ENCODE data around the gene ISLR2. TPM values are rescaled to one million over a fixed set of nuclear protein-coding genes. Genes with fewer than 3 reads are reported as not detected.

The ISLR2 gene
- total RNA-seq, 1 donor from 2014 or later: not detected

DNA sequence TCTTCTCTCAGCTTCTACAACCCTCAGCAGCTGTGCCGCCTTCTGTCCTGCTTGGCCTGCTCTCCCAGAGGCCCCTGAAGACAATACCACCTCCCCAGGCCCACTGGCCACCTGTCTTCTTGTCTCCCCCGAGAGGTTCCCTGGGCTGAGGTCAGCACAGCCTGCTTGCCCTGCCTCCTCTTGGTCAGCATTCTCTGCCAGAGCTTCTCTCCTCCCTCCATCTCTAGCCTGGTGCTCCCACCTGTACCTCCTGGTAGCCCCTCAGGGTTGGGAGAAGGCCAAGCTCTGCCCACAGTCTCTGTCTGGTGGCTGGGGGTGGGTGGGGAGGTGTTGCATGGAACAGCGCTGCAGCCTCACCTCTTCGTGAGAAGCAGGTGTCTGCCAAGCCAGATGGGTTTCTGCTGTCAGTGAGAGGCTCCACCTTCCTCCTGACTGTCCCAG, 37.5 kb downstream of the ISLR2 start:
- Histone ChIP-seq H3K4me1 (peaks cover 5% of the 10 kb centered on the region), H3K27ac (no peak overlapping the region), H3K36me3 (no peaks in the 10 kb centered on the region), H2AFZ (replicated peaks) (no peak overlapping the region), H4K20me1 (ENCODE audit: low read depth) (no peaks in the 10 kb centered on the region), H3K79me2 (ENCODE audit: low read depth) (no peaks in the 10 kb centered on the region), H3K9ac (no peak overlapping the region), H3F3A (ENCODE audit: low read depth) (no peaks in the 10 kb centered on the region), H3K4me3 (no peak overlapping the region), H3K9me3 (ENCODE audit: low read depth) (no peaks in the 10 kb centered on the region), H3K4me2 (no peak overlapping the region), H3K27me3 (no peaks in the 10 kb centered on the region)
- Mint-ChIP-seq H3K9me3 (peaks cover 3% of the 10 kb centered on the region), H3K36me3 (peaks cover 2% of the 10 kb centered on the region), H3K27me3 (ENCODE audit: insufficient read depth, low read depth) (peaks cover 13% of the 10 kb centered on the region), H3K4me1 (peaks cover 31% of the 10 kb centered on the region), H3K27ac (no peak overlapping the region), H3K4me3 (no peak overlapping the region)
- no peak for TF ChIP-seq EZH2 (IDR thresholded peaks at IDR 0.05)
- TF ChIP-seq EZH2phosphoT487 (IDR thresholded peaks at IDR 0.05): no peak
- TF ChIP-seq, protein P1, sequence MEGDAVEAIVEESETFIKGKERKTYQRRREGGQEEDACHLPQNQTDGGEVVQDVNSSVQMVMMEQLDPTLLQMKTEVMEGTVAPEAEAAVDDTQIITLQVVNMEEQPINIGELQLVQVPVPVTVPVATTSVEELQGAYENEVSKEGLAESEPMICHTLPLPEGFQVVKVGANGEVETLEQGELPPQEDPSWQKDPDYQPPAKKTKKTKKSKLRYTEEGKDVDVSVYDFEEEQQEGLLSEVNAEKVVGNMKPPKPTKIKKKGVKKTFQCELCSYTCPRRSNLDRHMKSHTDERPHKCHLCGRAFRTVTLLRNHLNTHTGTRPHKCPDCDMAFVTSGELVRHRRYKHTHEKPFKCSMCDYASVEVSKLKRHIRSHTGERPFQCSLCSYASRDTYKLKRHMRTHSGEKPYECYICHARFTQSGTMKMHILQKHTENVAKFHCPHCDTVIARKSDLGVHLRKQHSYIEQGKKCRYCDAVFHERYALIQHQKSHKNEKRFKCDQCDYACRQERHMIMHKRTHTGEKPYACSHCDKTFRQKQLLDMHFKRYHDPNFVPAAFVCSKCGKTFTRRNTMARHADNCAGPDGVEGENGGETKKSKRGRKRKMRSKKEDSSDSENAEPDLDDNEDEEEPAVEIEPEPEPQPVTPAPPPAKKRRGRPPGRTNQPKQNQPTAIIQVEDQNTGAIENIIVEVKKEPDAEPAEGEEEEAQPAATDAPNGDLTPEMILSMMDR (IDR thresholded peaks at IDR 0.05): no peak
- DNase-seq (ENCODE audit: low spot score): no peak

GRCh38 chr15:74168711-74169126, 38.3 kb downstream of the ISLR2 start:
- Histone ChIP-seq H3K27me3 (no peaks in the 10 kb centered on the region), H3K9ac (no peak overlapping the region), H3K27ac (no peak overlapping the region), H3K4me1 (peaks cover 13% of the 10 kb centered on the region), H2AFZ (replicated peaks) (no peak overlapping the region), H3K79me2 (ENCODE audit: low read depth) (no peaks in the 10 kb centered on the region), H3K9me3 (ENCODE audit: low read depth) (no peaks in the 10 kb centered on the region), H3K4me3 (no peak overlapping the region), H3K4me2 (no peak overlapping the region), H3K36me3 (no peaks in the 10 kb centered on the region), H4K20me1 (ENCODE audit: low read depth) (no peaks in the 10 kb centered on the region), H3F3A (ENCODE audit: low read depth) (peaks cover 6% of the 10 kb centered on the region)
- TF ChIP-seq, protein P1 (IDR thresholded peaks at IDR 0.05): no peak
- TF ChIP-seq EZH2 (IDR thresholded peaks at IDR 0.05): no peak
- no peak for TF ChIP-seq EZH2phosphoT487 (IDR thresholded peaks at IDR 0.05)
- Mint-ChIP-seq H3K9me3 (peaks cover 3% of the 10 kb centered on the region), H3K36me3 (peaks cover 2% of the 10 kb centered on the region), H3K4me3 (no peak overlapping the region), H3K27ac (peak overlapping the region; percentile 46), H3K4me1 (peaks cover 39% of the 10 kb centered on the region), H3K27me3 (ENCODE audit: insufficient read depth, low read depth) (peaks cover 12% of the 10 kb centered on the region)
- no peak for DNase-seq (ENCODE audit: low spot score)

DNA sequence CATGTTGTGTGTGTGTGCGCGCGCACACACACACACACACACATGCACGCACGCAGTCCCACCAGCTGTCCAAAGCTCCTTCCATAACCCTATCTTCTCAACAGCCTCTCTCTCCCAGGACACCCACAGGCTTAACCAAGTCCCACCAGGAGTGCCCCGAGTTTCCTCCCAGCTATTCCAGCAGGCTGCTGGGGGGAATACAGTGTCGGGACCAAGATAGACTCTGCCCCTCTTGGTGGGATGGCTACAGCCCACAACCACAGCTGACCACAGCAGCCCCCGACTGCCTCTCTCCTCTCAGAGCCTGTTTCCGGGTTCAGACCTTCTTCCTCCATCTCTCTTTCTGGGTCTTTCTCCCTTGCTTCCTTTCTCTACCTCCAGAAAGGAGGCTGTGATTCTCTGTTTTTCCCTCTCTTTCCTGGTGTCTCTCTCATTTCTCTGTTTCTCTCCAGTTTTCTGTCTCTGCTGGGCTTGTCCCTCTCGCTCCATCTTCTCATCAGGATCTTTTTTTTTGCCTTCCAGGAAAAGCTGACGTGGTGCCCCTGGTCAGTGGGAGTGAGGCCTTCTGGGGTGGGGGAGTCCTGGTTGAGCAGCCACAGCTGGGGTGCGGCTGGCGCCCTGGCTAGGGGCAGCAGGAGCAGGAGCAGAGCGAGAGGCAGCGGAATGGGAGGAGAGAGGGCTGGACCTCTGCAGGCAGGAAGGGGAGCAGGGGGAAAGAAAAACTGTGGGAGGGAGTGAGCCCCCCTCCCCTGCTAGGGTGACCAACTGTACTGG, 39.9 kb downstream of the ISLR2 start:
- H3F3A ChIP-seq (ENCODE audit: low read depth): peaks cover 6% of the 10 kb centered on the region
- Mint-ChIP-seq H3K4me1 (peaks cover 51% of the 10 kb centered on the region), H3K4me3 (no peak overlapping the region), H3K27ac (peak overlapping the region; percentile 24), H3K9me3 (peaks cover 3% of the 10 kb centered on the region), H3K27me3 (ENCODE audit: insufficient read depth, low read depth) (peaks cover 12% of the 10 kb centered on the region), H3K36me3 (no peaks in the 10 kb centered on the region)
- H3K36me3 ChIP-seq: no peaks in the 10 kb centered on the region
- no peaks in the 10 kb centered on the region for H3K79me2 ChIP-seq (ENCODE audit: low read depth)
- no peak overlapping the region for H3K27ac ChIP-seq
- H3K27me3 ChIP-seq: no peaks in the 10 kb centered on the region
- DNase-seq (ENCODE audit: low spot score): no peak
- no peak overlapping the region for H3K4me3 ChIP-seq
- H3K4me1 ChIP-seq: peaks cover 18% of the 10 kb centered on the region
- H2AFZ ChIP-seq (replicated peaks): no peak overlapping the region
- no peaks in the 10 kb centered on the region for H4K20me1 ChIP-seq (ENCODE audit: low read depth)
- no peak overlapping the region for H3K4me2 ChIP-seq
- TF ChIP-seq EZH2 (IDR thresholded peaks at IDR 0.05): no peak
- no peak for TF ChIP-seq EZH2phosphoT487 (IDR thresholded peaks at IDR 0.05)
- TF ChIP-seq, protein P1 (IDR thresholded peaks at IDR 0.05): no peak
- H3K9ac ChIP-seq: no peak overlapping the region
- no peaks in the 10 kb centered on the region for H3K9me3 ChIP-seq (ENCODE audit: low read depth)

Data from neural progenitor cell (in vitro differentiated cells).